Gastroesophageal sphincter (tissue), 4 donors: ENCODE results near the gene TRIM8. TPM values are rescaled to one million over a fixed set of nuclear protein-coding genes. Genes with fewer than 3 reads are reported as not detected.

Experiments used
- ATAC-seq: fragments of 150-250 bp; one replicate; pipeline ENCODE4 v1.9.1; 2016; ENCODE audit warnings: mild to moderate bottlenecking, moderate library complexity
- H3K27ac ChIP-seq, 4 donors: fragments of 200-600 bp; sonication (generic) in 3 of 4; 1 replicate in 3 of 4; 2 replicates in 1 of 4; pipeline ENCODE4 v1.5.1; 2016 to 2019
- H3K27me3 ChIP-seq: fragments of 200-600 bp; sonication (generic); one replicate; pipeline ENCODE4 v1.5.1; 2019
- H3K36me3 ChIP-seq, 2 donors: fragments of 200-600 bp; sonication (generic); one replicate each; pipeline ENCODE4 v1.5.1; 2019; ENCODE audit warnings: control low read depth in 1 of 2
- H3K4me1 ChIP-seq, 3 donors: fragments of 200-600 bp; sonication (generic); 1 replicate in 2 of 3; 2 replicates in 1 of 3; pipeline ENCODE4 v1.5.1; 2016 to 2019; ENCODE audit warnings: control low read depth in 2 of 3
- H3K4me3 ChIP-seq, 2 donors: fragments of 200-600 bp; sonication (generic); one replicate each; pipeline ENCODE4 v1.5.1; 2019; ENCODE audit warnings: mild to moderate bottlenecking in 1 of 2, moderate library complexity in 1 of 2
- H3K9me3 ChIP-seq, 3 donors: fragments of 200-600 bp; sonication (generic); one replicate each; pipeline ENCODE4 v1.5.1; 2017 to 2019; ENCODE audit warnings: control low read depth in 2 of 3
- EP300 ChIP-seq: sonication (generic); formaldehyde crosslinking; IDR thresholded peaks from one replicate; pipeline ENCODE4 v1.6.1; 2017; ENCODE audit warnings: antibody characterized with exemption, mild to moderate bottlenecking
- POLR2A ChIP-seq, 2 donors: fragments of 450-650 bp; IDR thresholded peaks; one replicate each; pipeline ENCODE4 v1.6.1; 2017; ENCODE audit warnings: antibody characterized with exemption in 2 of 2, mild to moderate bottlenecking in 2 of 2, moderate library complexity in 1 of 2
- POLR2AphosphoS5 ChIP-seq: sonication (generic); formaldehyde crosslinking; IDR thresholded peaks from one replicate; pipeline ENCODE4 v1.6.1; 2017; ENCODE audit warnings: antibody characterized with exemption
- WGBS, 2 donors: methylation state at CpG; one replicate each; pipeline ENCODE4 v1.1.5; 2018; ENCODE audit warnings: low coverage in 1 of 2; 5-methylcytosine and 5-hydroxymethylcytosine counted together
- total RNA-seq, 4 donors: library from RNA; depleted of rRNA; stranded (reverse); fragments of >200 nt; gene quantifications; one replicate each; pipeline ENCODE4 v1.1.0, GENCODE V29; 2016
- TF ChIP-seq, protein P1 (sequence below), 4 experiments: fragments of 200-600 bp in 2 of 4; fragments of 450-650 bp in 2 of 4; sonication (generic) in 1 of 4; IDR thresholded peaks; one replicate each; pipeline ENCODE4 v1.5.1; 2017 to 2019; ENCODE audit warnings: antibody characterized with exemption in 4 of 4, mild to moderate bottlenecking in 2 of 4, moderate library complexity in 2 of 4

The TRIM8 gene
- total RNA-seq, 4 donors from 2014 or later: 96.7 to 171 (median 131) TPM

DNA sequence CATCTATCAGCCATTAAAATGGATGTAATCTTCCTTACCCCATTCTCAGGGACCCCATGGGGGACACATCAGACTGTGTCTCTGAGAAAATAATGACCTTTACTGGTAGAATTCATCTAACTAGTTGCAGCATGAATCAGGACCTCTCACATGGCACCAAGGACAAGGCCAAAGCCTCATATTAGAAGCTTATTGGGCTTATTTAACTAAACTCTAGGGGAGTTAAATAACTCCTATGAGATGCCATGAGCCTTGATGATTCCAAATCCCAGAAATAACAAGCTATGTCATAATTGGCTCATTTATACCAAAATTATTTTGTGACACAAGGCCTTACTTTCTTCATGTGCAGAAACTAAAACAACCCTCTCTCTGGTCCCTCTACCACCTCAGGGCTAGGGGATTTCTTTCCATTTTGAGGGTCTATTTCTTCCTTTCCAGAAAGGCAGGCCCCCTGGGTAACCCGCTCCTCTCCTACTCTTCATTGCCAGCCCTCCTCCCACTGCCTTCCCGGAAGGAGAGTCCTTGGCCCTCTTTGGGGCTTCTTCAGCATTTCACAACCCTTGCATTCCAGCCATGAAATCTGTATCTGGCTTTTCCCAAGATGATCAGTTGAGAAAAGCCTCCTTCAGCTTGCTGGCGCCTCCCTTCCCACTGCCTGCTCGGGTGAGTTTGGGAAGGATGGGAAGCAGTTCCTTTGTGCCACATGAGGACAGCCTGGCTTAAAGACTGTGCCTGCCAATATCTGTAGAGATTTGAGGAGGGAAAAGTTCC, 41.8 kb upstream of the TRIM8 start:
- WGBS, 2 donors: 47 to 82% methylated on average over 2 to 4 of the region's 4 CpGs
- peaks cover 0 to 67% (median 24%) of the 10 kb centered on the region in 3 donors for H3K4me1 ChIP-seq
- peak overlapping the region; percentile 30 to 69 (median 65) for H3K27ac ChIP-seq
- peaks cover 0 to 82% of the 10 kb centered on the region in 2 donors for H3K36me3 ChIP-seq
- TF ChIP-seq, protein P1, sequence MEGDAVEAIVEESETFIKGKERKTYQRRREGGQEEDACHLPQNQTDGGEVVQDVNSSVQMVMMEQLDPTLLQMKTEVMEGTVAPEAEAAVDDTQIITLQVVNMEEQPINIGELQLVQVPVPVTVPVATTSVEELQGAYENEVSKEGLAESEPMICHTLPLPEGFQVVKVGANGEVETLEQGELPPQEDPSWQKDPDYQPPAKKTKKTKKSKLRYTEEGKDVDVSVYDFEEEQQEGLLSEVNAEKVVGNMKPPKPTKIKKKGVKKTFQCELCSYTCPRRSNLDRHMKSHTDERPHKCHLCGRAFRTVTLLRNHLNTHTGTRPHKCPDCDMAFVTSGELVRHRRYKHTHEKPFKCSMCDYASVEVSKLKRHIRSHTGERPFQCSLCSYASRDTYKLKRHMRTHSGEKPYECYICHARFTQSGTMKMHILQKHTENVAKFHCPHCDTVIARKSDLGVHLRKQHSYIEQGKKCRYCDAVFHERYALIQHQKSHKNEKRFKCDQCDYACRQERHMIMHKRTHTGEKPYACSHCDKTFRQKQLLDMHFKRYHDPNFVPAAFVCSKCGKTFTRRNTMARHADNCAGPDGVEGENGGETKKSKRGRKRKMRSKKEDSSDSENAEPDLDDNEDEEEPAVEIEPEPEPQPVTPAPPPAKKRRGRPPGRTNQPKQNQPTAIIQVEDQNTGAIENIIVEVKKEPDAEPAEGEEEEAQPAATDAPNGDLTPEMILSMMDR (IDR thresholded peaks at IDR 0.05): no peak
- TF ChIP-seq POLR2AphosphoS5 (peak; percentile 55), EP300 (no peak)
- H3K9me3 ChIP-seq: no peaks in the 10 kb centered on the region
- H3K27me3 ChIP-seq: no peaks in the 10 kb centered on the region
- H3K4me3 ChIP-seq: no peak overlapping the region
- ATAC-seq: peak; percentile 78

DNA sequence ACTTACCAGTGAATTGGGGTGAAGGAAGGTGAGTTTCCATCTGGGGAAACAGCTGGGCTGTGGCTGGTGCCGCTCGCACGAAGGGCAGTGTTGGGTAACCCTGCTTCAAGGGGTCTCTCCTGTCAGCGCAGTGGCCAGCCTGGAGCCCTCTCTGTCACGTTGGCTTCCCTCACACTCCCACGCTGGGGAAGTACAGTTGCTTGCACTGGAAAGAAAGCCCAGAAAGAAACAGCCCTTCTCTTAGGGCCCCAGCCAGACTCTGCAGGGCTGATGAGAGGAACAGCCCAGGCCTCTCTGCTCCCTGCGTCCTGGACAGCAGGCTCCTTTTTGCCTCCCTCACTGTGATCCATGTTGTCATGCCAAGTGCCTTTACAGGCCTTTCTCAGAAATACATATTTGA, 40.3 kb upstream of the TRIM8 start:
- Histone ChIP-seq H3K27ac (peak overlapping the region in 3 of 4 donors; percentile 64 to 66 (median 66)), H3K4me1 (peaks cover 0 to 52% (median 23%) of the 10 kb centered on the region in 3 donors), H3K9me3 (no peaks in the 10 kb centered on the region), H3K36me3 (peaks cover 0 to 67% of the 10 kb centered on the region in 2 donors), H3K27me3 (no peaks in the 10 kb centered on the region), H3K4me3 (no peak overlapping the region)
- no peak for TF ChIP-seq POLR2AphosphoS5
- no peak for TF ChIP-seq EP300
- TF ChIP-seq POLR2A (IDR thresholded peaks at IDR 0.05): no peak
- TF ChIP-seq, protein P1 (IDR thresholded peaks at IDR 0.05): no peak
- 67 to 100% methylated on average over 1 to 3 of the region's 7 CpGs for WGBS, 2 donors
- peak; percentile 18 for ATAC-seq

- H3K27me3 ChIP-seq: no peaks in the 10 kb centered on the region
- H3K9me3 ChIP-seq: no peaks in the 10 kb centered on the region
- peaks cover 0 to 62% of the 10 kb centered on the region in 2 donors for H3K36me3 ChIP-seq
- peak overlapping the region in 3 of 4 donors; percentile 64 to 66 (median 66) for H3K27ac ChIP-seq
- WGBS, 2 donors: 57 to 74% methylated on average over 3 to 6 of the region's 6 CpGs
- peaks cover 0 to 47% (median 19%) of the 10 kb centered on the region in 3 donors for H3K4me1 ChIP-seq
- ATAC-seq: peak; percentile 23
- no peak overlapping the region for H3K4me3 ChIP-seq
- TF ChIP-seq, protein P1 (IDR thresholded peaks at IDR 0.05): no peak
- TF ChIP-seq POLR2A (IDR thresholded peaks at IDR 0.05) (no peak), EP300 (no peak), POLR2AphosphoS5 (peak; percentile 14)
Measured at GRCh38 chr10:102604439-102604841, 39.8 kb upstream of the TRIM8 start.

DNA sequence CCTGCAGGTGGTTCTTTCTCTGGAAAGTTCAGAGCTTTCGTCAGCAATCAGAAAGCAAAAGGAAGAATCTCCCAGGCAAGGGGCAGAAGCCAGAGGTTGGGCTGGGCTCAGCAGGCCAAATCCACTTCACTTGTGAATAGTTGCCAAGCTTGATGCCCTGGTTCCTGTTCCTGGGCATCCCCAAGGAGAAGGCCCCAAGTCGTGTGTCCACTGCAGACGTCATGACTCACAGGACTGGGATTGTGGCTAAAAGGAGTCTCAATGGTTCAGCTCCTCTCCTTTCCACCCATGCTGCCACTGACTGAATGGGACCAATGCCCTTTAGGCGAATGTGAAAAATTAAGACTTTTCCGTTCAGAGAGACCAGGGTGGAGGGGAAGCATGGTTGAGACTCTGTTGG, 38.6 kb upstream of the TRIM8 start:
- ATAC-seq: no peak
- H3K36me3 ChIP-seq: peaks cover 0 to 49% of the 10 kb centered on the region in 2 donors
- no peaks in the 10 kb centered on the region for H3K9me3 ChIP-seq
- peaks cover 0 to 39% (median 11%) of the 10 kb centered on the region in 3 donors for H3K4me1 ChIP-seq
- no peaks in the 10 kb centered on the region for H3K27me3 ChIP-seq
- no peak overlapping the region for H3K4me3 ChIP-seq
- no peak for TF ChIP-seq POLR2AphosphoS5
- TF ChIP-seq, protein P1 (IDR thresholded peaks at IDR 0.05): no peak
- TF ChIP-seq EP300: no peak
- TF ChIP-seq POLR2A (IDR thresholded peaks at IDR 0.05): no peak
- peak overlapping the region in 2 of 4 donors; percentile 20 to 64 for H3K27ac ChIP-seq
- 56% methylated on average over 3 of the region's 5 CpGs; no CpG with 5 or more reads in 1 of the 2 donors for WGBS, 2 donors

- TF ChIP-seq, protein P1 (IDR thresholded peaks at IDR 0.05): no peak
- TF ChIP-seq POLR2A (IDR thresholded peaks at IDR 0.05): no peak
- TF ChIP-seq POLR2AphosphoS5: no peak
- no peak for TF ChIP-seq EP300
- H3K27ac ChIP-seq: no peak overlapping the region
- H3K4me3 ChIP-seq: no peak overlapping the region
- ATAC-seq: no peak
- WGBS, 2 donors: 64 to 81% methylated on average over 2 of the region's 2 CpGs
- no peaks in the 10 kb centered on the region for H3K9me3 ChIP-seq
- peaks cover 3 to 44% (median 30%) of the 10 kb centered on the region in 3 donors for H3K4me1 ChIP-seq
- no peaks in the 10 kb centered on the region for H3K27me3 ChIP-seq
- H3K36me3 ChIP-seq: peaks cover 0 to 25% of the 10 kb centered on the region in 2 donors
Measured at GRCh38 chr10:102608487-102608886, 35.8 kb upstream of the TRIM8 start.
